ENCODE data around the gene HOXB4.

DNA sequence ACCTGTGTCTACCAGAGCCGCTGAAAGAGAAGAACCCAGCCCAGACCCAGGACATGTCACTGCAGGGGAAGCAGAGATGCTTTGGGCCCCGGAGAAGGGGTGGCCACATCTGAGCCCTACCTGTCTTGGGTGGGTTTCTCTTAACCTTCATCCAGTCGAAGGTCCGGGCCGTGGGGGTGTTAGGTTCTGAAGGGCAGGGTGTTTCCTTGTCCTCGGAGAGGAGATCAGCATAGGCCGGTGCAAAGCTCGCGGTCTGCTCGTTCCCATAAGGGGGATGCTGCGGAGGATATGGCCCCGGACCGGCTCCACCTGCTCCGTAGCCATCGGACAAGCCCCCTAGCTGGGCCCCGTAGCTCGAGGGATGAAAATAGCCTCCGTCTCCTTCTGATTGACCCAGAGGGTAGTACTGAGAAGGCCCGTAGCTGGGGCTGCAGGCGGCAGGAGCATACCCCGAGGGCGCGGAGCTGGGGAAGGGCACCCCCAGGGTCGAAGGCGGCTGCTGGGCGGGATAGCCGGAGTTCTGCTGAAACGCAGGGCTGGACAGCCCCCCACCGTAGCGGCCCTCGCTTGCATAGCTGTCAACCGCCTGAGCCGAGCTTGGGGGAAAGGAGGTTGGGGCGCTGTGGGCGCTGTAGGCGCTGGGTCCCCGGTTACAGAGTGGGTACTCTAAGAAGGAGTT lies 47.8 kb downstream of the HOXB4 start:
- TF ChIP-seq CTCF (conservative IDR thresholded peaks at IDR 0.05; ENCODE audit: low read depth, low read length) = no peak
- no peak for TF ChIP-seq EZH2phosphoT487 (IDR thresholded peaks at IDR 0.05; ENCODE audit: borderline replicate concordance, low read length)

All from PC-3 (cell line).